Stimulated activated CD8-positive, alpha-beta memory T cell treated with anti-CD3 and anti-CD28 coated beads, Interleukin-7, amount 100 ng/mL, for 48 hours (primary cell): ENCODE results near the gene LIPM.
A peak's percentile ranks its signal among the peaks of the same experiment; 100 is the strongest.

Experiments
- DNase-seq, 2 donors: peaks; one replicate each; pipeline ENCODE4 v3.0.0-alpha.2; 2020; ENCODE audit warnings: low read depth in 1 of 2; ENCODE audit errors: extremely low read depth in 1 of 2

The LIPM gene, protein sequence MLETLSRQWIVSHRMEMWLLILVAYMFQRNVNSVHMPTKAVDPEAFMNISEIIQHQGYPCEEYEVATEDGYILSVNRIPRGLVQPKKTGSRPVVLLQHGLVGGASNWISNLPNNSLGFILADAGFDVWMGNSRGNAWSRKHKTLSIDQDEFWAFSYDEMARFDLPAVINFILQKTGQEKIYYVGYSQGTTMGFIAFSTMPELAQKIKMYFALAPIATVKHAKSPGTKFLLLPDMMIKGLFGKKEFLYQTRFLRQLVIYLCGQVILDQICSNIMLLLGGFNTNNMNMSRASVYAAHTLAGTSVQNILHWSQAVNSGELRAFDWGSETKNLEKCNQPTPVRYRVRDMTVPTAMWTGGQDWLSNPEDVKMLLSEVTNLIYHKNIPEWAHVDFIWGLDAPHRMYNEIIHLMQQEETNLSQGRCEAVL

DNA sequence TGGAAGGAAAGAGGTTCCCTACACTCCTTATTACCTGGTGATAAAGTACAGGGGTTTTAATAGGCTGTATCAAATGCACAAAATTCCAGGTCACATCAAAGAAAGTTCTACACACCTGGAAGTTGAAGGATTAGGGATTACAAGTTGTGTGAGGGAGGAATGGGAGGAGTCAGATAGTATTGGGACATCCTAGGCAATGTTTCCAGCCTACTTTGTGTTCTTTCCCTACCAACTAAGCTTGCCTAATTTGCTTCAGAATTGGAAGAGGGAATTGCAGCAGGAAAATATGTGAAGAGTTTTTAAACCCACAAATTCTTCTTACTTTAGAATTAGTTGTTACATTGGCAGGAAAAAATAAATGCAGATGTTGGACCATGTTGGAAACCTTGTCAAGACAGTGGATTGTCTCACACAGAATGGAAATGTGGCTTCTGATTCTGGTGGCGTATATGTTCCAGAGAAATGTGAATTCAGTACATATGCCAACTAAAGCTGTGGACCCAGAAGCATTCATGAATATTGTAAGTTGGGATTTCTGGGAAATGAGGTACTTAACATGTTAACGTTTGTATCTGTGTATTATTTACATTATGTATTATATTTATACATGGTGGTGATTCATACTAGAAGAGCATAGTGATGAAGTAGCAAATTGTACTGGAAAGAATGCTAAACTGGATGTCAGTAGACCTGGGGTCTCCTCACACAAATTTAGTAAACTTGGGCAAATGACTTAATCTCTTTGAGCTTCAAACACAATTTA lies at the start of gene LIPM:
TSS of gene LIPM (plus strand) at position 208 of the 763 bp plus-strand sequence. CDS start at position 375, 167 bp downstream.
- no peak for DNase-seq

DNA sequence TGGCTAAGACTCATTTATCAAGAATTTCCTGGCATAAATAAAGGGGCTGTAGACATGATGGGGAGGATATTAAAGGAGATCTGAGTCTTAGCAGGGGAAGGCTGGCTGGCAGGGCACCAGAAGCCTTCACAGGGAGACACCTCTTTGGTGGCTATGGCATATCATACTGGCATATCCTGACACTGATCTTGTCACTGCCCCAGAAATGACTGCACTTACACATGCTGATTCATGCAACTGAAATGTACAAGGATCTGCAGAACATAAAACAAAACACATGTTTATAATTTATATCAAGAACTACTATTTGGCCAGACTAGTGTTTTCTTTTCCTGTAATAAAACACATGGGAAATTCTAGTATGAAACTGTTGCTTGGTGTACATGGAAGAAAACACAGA lies 48.2 kb upstream of the LIPM start:
- no peak for DNase-seq

DNA sequence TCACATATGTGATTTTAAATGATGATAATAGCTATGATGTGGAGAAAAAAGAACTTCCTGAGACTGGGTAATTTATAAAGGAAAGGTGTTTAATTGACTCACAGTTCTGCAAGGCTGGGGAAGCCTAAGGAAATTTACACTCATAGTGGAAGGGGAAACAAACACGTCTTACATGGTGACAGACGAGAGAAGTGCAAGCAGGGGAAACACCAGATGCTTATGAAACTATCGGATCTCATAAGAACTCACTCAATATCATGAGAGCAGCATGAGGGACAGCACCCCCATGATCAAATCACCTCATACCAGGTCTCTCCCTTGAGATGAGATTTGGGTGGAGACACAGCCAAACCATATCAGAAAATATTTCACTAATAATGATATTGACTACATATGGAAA lies 46.8 kb upstream of the LIPM start:
- DNase-seq = peak in 1 of 2 donors; percentile 5

DNA sequence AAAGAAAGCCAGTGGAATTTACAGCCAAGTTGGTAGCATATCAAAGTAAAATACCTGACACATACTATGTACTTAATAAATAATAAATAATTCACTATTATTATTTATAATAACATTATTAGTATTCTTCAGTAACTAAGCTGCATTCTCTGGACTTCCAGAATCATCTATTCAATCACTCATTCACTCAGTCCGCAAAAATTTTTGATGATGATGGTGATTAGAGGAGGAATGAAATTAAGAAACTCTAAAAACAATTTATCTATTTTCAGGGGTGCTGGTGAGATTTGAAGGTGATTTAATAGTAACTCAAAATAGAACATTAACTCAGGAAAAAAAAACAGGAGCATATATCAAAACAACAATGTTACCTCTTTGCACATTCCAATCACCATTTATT lies 45.9 kb upstream of the LIPM start:
- no peak for DNase-seq

DNA sequence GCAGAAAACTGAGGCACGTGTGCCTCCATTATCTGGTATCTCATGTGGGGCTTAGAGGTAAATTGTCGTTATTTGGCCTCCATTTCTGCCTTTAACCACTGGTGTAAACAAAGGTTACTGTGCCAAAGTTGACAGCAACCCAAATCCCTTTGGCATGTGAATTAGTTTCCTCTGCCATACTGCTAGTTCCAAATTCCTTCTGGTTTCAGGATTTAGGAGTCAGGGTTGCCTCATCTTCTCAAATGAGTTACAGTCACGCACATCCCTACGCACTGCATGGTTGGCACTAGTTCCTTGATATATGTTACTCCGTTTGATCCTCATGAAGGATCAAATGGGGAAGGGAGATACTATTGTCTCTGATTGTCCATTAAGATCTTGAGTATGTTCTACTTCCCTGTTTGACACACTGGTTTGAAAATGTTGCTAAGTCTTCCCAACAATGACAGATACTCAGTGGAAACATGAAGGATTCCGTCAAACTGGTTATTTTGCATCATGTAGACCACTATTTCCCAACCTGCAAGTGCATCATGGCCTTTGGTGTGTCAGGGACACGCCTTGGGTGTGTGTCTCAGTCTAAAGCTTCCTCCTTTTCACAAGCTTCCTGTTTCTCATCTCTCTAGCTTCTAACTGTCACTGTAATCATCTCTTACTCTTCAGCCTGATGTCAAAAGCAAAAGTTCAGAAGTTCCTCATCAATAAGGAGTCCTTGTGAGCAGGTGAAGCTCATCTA lies 43.0 kb upstream of the LIPM start, which contains the start of gene LIPN:
TSS of gene LIPN (plus strand) at position 655 of the 736 bp plus-strand sequence. CDS start 1,386 bp downstream, outside the sequence.
- DNase-seq = no peak

DNA sequence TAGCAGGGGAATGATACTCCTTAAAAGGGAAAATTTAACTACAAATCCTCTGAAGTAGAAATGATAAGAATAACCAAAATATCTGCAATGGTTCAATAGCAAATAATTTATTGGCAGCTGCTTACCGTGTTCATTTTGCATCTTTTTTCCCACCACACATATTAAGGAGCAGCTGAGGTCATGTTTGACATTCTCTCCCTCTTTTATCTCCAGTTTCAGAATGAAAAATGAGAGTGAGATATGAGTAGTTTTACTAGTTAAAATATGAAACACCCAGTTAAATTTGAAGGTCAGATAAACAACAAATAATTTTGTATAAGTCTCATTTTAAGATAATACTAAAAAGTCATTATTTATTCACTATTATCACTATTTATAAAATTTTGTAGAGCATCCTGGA lies 39.6 kb upstream of the LIPM start:
- no peak for DNase-seq

DNA sequence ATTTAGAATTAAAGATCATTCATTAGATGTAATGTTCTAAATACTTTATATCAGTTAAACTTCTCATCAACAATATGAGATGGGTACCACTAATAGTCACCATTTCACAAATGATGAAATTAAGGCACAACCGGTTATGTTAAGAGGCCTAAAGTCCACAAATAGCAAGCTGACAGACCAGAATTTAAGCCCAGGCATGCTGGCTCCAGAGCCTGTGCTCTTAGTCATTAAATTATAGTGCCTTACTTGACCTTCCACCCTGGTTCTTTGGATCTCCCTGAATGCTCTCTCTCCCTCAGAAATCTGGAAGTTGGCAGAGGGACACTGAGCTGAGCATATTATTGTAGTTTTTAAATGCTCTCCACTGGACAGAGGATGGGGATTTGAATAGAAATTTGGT lies 39.1 kb upstream of the LIPM start:
- DNase-seq = no peak

DNA sequence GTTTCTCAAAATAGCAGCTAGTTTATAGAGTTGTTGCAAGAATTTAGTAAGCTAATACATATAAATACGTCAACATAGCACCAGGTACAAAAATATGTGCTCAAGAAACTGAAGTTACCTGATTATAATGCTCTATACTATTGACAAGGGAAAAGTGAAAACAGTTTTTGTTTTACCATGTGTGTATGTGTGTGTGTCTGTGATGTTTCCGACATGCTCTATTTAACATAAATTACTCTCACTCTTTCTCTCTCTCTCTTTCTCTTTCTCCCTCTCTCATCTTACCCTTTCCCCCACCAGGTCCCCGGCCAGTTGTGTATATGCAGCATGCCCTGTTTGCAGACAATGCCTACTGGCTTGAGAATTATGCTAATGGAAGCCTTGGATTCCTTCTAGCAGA lies 38.4 kb upstream of the LIPM start:
- no peak for DNase-seq

DNA sequence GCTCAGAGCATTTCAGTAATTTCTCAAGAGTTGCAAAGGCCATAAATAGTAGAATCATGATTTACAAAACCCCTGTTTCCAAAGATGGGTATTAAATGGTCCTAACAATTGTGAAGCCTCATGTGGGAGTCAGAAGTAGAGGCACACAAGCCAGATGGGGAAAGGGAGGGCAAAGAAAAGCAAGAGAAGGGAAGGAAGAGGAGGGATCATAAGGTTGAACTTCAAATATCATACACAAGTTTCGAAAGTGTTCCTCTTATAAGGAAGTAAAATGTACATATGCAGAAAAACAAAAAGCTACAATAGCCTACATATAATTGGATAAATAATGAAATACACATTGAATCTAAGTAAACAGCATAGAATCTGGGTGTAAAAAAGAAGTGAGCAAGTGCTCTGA lies 36.7 kb upstream of the LIPM start:
- no peak for DNase-seq

DNA sequence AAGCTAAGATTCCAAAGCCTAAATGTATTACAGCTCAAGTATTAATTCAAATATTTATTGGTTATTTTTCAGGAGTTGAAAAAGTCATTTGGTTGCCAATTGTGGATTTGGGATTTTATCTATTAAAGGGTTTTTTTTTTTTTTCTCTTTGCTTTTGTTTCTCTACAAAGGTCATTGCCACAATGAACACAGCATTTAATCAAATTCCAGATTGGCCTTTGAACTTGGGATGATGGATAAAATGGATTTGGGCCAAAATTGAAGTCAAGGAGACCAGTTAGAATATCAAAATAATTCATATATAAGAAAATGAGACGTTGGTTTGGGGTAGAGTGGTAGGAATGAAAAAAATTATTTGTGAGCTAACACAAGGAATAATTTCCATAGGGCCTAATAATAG lies 33.1 kb upstream of the LIPM start:
- no peak for DNase-seq

DNA sequence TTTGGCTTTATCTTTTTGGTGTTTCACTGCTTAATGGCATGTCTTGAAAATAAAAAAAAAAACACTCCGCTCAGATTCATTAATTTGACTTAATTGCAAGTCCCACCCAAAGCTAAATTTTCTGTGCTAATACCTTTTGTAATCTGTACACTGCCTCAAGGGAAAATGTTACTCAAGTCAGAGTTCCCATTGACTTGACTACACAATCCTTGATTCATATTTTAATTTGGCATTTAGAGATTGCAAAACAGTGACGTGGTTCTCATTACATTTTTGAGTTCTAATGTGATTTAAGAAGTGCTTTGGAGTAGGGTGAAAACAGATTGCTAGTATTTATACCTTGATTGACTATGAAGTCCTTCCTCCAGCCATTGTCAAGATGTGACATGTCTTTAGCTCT lies 21.3 kb upstream of the LIPM start:
- DNase-seq = no peak

DNA sequence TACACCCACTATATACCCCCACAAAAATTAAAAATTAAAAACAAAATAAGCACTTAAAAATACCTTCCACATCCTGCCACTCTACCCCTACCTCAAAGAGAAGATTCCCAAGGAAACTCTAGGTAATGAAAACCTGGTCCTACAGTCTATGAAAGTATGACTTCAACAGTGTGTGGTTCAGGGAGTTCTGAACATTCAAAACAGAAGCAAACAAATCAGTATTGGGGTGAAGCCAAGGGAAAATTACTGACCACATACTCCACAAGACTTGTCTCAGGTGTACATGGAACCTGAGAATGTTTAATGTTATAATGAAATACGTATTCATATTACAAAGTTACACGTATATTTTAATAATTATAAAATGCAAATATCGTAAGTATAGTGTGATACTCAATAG lies 20.3 kb upstream of the LIPM start:
- no peak for DNase-seq

DNA sequence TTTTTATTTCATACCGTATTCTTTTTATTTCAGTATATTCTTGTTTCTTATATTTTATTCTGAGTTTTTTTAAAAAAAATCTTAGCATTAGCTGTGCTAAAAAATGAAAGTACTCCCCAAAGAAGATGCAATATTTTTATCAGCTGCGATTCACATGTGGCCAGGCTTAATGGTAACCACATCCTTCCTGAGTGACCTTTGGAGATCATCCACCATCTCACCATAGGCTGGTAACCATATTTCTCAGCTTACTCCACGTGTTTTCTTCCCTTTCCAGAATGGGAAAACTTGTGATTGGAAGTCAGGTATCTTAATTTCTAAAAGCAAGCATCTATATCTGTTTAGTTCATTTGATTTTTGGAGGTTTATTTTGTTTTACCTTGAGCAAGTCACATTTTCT lies 18.8 kb upstream of the LIPM start:
- no peak for DNase-seq

DNA sequence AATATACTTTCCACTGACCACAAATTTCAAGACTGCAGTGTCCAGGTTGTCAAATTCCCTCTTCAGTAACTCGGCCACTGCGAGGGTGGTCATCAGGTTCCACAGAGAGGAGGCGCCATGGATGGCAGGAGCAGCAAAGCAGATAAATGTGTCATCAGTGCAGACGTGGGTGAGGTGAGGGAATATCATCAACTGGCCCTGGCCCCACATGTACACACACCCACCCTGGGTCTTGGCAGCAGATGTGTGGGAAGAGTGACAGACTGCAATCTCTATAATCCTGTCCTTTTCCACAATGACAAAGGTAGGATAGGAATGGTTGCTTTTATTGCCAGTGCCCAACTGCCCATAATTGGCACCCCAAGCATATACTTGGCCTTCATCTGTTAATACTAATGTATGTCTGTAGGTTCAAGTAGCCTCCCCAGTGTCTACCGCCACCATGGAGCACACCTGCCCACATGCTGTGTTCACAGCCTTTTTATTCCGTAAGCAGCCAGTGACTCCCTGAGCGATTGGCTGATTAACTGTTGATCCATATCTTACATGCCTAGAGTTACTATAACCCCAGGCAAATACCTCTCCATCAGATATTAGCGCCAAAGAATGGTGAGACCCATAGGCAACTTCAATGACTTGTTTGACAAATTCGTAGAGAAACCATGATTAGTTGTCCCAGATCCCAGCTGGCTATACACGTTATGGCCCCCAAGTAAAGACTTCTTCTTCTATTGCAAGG lies 16.3 kb upstream of the LIPM start:
- DNase-seq = no peak

DNA sequence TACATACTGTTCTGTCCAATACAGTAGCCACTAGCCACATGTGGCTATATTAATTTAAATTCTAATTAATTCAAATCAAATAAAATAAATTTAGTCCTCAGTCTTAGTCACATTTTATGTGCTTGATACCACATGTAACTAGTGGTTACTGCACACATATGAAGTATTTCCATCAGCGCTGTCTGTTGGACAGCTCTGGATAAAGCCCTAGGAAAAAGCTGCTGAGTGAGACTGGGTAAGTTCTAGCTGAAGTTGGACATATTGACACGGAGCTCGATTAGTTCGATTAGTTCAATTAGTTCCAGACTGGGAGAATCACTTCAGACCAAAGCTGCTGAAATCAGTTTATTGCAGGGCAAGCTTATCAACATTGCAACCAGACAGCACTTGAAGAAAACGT lies 15.1 kb upstream of the LIPM start:
- no peak for DNase-seq

DNA sequence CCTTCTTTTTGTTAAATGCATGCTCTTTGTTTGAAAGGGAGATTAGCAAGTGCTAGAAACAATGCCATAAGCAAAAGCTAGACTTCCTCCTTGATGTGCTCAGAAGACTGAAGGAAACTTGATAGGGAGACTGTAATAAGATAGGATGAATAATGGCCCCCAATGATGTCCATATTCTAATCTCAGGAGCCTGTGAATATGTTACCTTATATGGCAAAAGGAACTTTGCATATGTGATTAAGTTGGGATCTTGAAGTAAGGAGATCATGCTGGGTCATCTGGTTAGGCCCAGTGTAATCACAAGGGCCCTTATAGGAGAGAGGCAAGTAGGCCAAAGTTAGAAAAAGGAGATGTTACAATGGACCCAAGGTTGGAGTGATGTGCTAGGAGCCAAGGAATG lies 13.6 kb upstream of the LIPM start:
- no peak for DNase-seq

DNA sequence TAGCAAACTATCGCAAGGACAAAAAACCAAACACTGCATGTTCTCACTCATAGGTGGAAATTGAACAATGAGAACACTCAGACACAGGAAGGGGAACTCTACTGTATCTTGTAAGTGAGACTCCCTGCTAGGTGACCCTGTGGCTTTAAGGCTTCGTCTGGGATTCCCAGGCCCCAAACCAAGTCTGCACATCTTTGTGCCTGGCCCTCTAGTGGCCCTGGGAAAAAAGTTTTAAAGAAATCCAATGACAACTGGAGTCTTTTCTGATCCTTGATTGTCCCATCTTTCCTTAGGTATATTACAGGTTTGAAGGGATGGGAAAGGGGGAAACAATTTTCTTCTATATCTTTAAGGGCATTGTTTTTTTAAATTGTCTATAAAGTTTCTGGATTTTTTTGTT lies 10.6 kb upstream of the LIPM start:
- DNase-seq = no peak

DNA sequence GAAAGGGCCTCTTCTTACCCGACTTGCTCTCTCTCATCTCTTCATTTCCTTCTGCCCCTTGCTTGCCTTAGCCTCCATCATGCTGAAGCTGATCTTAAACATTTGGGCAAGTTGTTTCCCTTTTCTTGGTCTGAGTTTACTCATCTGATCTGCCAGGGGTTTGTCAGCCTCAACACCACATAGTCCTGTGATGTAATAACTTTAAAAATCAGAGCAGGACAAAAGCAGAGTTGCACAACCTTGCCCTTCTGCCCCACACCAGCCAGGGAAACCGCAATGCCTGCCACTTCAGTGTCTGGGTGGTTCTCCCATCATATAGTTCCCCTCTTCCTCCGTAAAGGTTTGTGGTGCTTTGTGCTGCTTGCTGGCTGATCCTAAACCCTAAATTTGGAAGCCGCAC lies 9.9 kb upstream of the LIPM start:
- no peak for DNase-seq

DNA sequence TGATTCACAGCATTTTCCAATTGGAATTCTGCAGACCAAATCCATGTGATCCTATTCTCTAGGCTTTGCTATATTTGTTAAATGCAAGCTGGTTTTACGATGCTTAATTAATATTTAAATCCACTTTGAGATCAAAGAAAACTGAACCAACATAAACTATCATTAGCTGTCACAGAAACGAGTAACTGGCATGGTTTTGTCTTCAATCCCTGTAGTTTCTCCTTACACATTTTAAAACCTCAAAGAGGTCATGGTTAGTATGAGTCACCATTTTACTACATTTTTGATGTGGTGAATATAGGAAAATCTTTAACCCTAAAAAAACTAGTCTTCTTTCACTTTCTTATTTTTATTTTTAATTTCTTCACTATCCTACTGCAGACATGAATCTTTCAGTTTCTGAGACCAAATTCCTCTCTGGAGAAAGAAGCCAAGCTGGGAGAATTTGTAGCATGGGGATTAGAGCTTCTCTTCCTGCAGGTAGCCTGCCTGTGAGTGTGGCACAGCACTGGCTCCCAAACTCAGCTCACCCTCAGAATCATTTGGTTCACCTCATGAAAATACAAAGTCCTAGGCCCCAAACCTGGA lies 8.7 kb upstream of the LIPM start:
- DNase-seq = no peak

DNA sequence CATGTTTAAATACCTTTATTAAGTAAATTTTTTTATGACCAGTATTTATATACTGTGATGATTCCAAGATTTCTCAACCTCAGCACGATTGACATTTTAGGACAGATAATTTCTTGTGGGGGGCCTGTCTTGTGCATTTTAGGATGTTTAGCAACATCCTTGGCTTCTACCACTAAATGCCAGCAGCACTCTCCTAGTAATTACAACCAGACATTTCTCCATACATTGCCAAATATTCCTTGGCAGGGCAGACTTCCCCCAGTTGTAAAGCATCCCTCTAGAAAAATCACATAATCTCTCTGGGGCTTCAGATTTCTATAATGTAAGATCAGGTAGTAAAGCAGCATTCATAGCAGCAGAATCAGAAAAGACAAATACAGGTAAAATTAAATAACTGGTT lies 7.8 kb upstream of the LIPM start:
- no peak for DNase-seq
